Measurements from ENCODE around the gene VSIG8. TPM values are rescaled to one million over a fixed set of nuclear protein-coding genes. Genes with fewer than 3 reads are reported as not detected.

VSIG8 gene
- total RNA-seq, 1 experiment from 2014 or later, result 0.13 TPM

GRCh38 chr1:159856576-159856975 is 5.9 kb downstream of the VSIG8 start:
- no peak for DNase-seq (ENCODE audit: low spot score)

GRCh38 chr1:159855709-159856108 is 6.7 kb downstream of the VSIG8 start:
- no peak for DNase-seq (ENCODE audit: low spot score)

GRCh38 chr1:159854693-159855192 is 7.7 kb downstream of the VSIG8 start:
- peak; percentile 53 for DNase-seq (ENCODE audit: low spot score)

GRCh38 chr1:159854116-159854692 is 8.3 kb downstream of the VSIG8 start:
- peak; percentile 47 for DNase-seq (ENCODE audit: low spot score)

- DNase-seq (ENCODE audit: low spot score), result no peak
Observed at GRCh38 chr1:159853417-159854115, 8.9 kb downstream of the VSIG8 start.

- DNase-seq (ENCODE audit: low spot score), result no peak
Observed at GRCh38 chr1:159851407-159851806, 11.1 kb downstream of the VSIG8 start.

GRCh38 chr1:159849626-159850366 is 12.7 kb downstream of the VSIG8 start:
- DNase-seq (ENCODE audit: low spot score), result no peak

GRCh38 chr1:159848326-159848725 is 14.1 kb downstream of the VSIG8 start:
- DNase-seq (ENCODE audit: low spot score), result no peak

- no peak for DNase-seq (ENCODE audit: low spot score)
Observed at GRCh38 chr1:159847231-159847630, 15.2 kb downstream of the VSIG8 start.

GRCh38 chr1:159845751-159846629 is 16.5 kb downstream of the VSIG8 start:
- DNase-seq (ENCODE audit: low spot score), result no peak

- no peak for DNase-seq (ENCODE audit: low spot score)
Observed at GRCh38 chr1:159843459-159843858, 19.0 kb downstream of the VSIG8 start.

GRCh38 chr1:159841749-159842148 is 20.7 kb downstream of the VSIG8 start:
- no peak for DNase-seq (ENCODE audit: low spot score)

GRCh38 chr1:159839116-159839849 is 23.2 kb downstream of the VSIG8 start:
- no peak for DNase-seq (ENCODE audit: low spot score)

- no peak for DNase-seq (ENCODE audit: low spot score)
Observed at GRCh38 chr1:159838715-159839114, 23.7 kb downstream of the VSIG8 start.

- DNase-seq (ENCODE audit: low spot score), result no peak
Observed at GRCh38 chr1:159835862-159836525, 26.5 kb downstream of the VSIG8 start.

GRCh38 chr1:159835356-159835755 is 27.1 kb downstream of the VSIG8 start:
- DNase-seq (ENCODE audit: low spot score), result no peak

GRCh38 chr1:159832309-159832708 is 30.1 kb downstream of the VSIG8 start:
- no peak for DNase-seq (ENCODE audit: low spot score)

- DNase-seq (ENCODE audit: low spot score), result no peak
Observed at GRCh38 chr1:159831412-159832141, 30.9 kb downstream of the VSIG8 start.

- no peak for DNase-seq (ENCODE audit: low spot score)
Observed at GRCh38 chr1:159830722-159831121, 31.7 kb downstream of the VSIG8 start.
